GM23248 (cell line): ENCODE measurements around the gene SCAANT1. TPM values are rescaled to one million over a fixed set of nuclear protein-coding genes. Genes with fewer than 3 reads are reported as not detected.

Source experiments
- DNase-seq: peaks from one replicate; pipeline ENCODE4 v3.0.0-alpha.2; 2015
- H2AFZ ChIP-seq: fragments of 200-600 bp; sonication (generic); 2 replicates; pipeline ENCODE4 v1.6.1; 2016; ENCODE audit warnings: antibody characterized with exemption
- H3F3A ChIP-seq: fragments of 200-600 bp; sonication (generic); 2 replicates; pipeline ENCODE4 v1.6.1; 2016; ENCODE audit warnings: mild to moderate bottlenecking, antibody characterized with exemption, mixed run types; ENCODE audit not compliant: insufficient read depth
- H3K27ac ChIP-seq: fragments of 200-600 bp; sonication (generic); 2 replicates; pipeline ENCODE4 v1.5.1; 2016; ENCODE audit warnings: mild to moderate bottlenecking
- H3K27me3 ChIP-seq: fragments of 200-600 bp; sonication (generic); replicated peaks from 2 replicates; pipeline ENCODE4 v1.6.1; 2016; ENCODE audit warnings: mild to moderate bottlenecking; ENCODE audit not compliant: insufficient read depth
- H3K36me3 ChIP-seq: fragments of 200-600 bp; sonication (generic); 2 replicates; pipeline ENCODE4 v1.6.1; 2016; ENCODE audit warnings: low read depth, mild to moderate bottlenecking
- H3K4me1 ChIP-seq: fragments of 200-600 bp; sonication (generic); 2 replicates; pipeline ENCODE4 v1.6.1; 2016; ENCODE audit warnings: mild to moderate bottlenecking; ENCODE audit not compliant: insufficient read depth
- H3K4me2 ChIP-seq: fragments of 200-600 bp; sonication (generic); one replicate; pipeline ENCODE4 v1.6.1; 2016; ENCODE audit warnings: mild to moderate bottlenecking; ENCODE audit not compliant: unreplicated experiment
- H3K4me3 ChIP-seq: fragments of 200-600 bp; sonication (generic); 2 replicates; pipeline ENCODE4 v1.5.1; 2016; ENCODE audit warnings: mild to moderate bottlenecking
- H3K79me2 ChIP-seq: fragments of 200-600 bp; sonication (generic); 2 replicates; pipeline ENCODE4 v1.6.1; 2016; ENCODE audit warnings: mild to moderate bottlenecking; ENCODE audit not compliant: insufficient read depth
- H3K9ac ChIP-seq: fragments of 200-600 bp; sonication (generic); 2 replicates; pipeline ENCODE4 v1.6.1; 2016; ENCODE audit warnings: mild to moderate bottlenecking
- H3K9me2 ChIP-seq: fragments of 200-600 bp; sonication (generic); 2 replicates; pipeline ENCODE4 v1.6.1; 2016; ENCODE audit warnings: mixed run types, mild to moderate bottlenecking, moderate library complexity; ENCODE audit not compliant: insufficient read depth
- H3K9me3 ChIP-seq: fragments of 200-600 bp; sonication (generic); one replicate; pipeline ENCODE4 v1.6.1; 2017; ENCODE audit warnings: low read depth
- H4K20me1 ChIP-seq: fragments of 200-600 bp; sonication (generic); 2 replicates; pipeline ENCODE4 v1.6.0; 2016; ENCODE audit not compliant: insufficient read depth
- EZH2 ChIP-seq: fragments of 200-600 bp; sonication (generic); IDR thresholded peaks from 2 replicates; pipeline ENCODE4 v1.6.1; 2018; ENCODE audit warnings: antibody characterized with exemption, mild to moderate bottlenecking; ENCODE audit not compliant: insufficient read depth, poor library complexity, severe bottlenecking
- EZH2phosphoT487 ChIP-seq: fragments of 200-600 bp; sonication (generic); IDR thresholded peaks from 2 replicates; pipeline ENCODE4 v1.6.1; 2018; ENCODE audit warnings: antibody characterized with exemption, moderate library complexity, mild to moderate bottlenecking, low read depth; ENCODE audit not compliant: insufficient read depth
- WGBS, 2 experiments: methylation state at CpG; one replicate each; pipeline ENCODE4 v1.1.6; 2015 to 2017; ENCODE audit warnings: low lambda C conversion rate in 2 of 2, low coverage in 1 of 2; ENCODE audit errors: missing lambda C conversion rate in 2 of 2; 5-methylcytosine and 5-hydroxymethylcytosine counted together
- in situ Hi-C: fragments of 300-500 bp; cut with MboI; formaldehyde crosslinking; loops from 2 replicates; pipeline ENCODE4 v1.15.0; 2020
- polyA plus RNA-seq: library from polyadenylated mRNA; unstranded; fragments of >200 nt; fragmentation: Nextera tagmentation; extraction: Ambion mirVana; gene quantifications from 2 replicates; pipeline ENCODE4 v1.2.1, GENCODE V29; 2016
- total RNA-seq: library from RNA; depleted of rRNA; stranded (reverse); fragments of >200 nt; shearing (Covaris generic); gene quantifications from 2 replicates; pipeline ENCODE4 v1.2.3, GENCODE V29; 2014

Gene SCAANT1
- total and polyA plus RNA-seq, 2 experiments from 2014 or later = not detected

DNA sequence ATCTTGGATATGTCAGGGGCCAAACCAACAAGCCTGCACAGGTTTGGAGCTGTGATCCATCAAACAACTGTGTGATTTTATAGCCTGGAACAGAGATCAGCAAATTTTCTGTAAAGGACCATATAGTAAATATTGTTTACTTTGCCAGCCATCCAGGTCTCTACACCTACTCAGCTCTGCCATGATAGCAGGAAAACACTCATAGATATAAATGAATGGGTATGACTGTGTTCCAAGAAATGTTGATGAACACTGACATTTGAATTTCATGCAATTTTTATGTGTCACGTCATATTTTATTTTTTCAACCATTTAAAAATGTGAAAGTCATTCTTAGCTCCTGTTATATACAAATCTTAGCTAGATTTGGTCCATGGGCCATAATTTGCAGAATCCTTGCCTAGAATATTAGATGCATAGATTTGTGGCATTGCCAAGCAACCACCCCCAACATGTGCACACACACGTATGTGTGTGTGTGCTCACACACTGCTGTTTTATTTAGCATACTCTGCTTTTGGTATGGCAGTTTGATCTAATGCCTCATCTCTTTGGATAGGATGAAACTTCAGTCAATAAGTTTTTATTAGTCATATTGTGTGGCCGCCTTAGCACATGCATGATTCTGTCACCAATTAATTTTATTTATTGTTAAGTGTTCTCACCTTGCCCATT is 42.1 kb downstream of the SCAANT1 start:
- Histone ChIP-seq H4K20me1 (peaks cover 2% of the 10 kb centered on the region; the same call in 1 of the 2 replicates), H3K36me3 (no peaks in the 10 kb centered on the region), H2AFZ (no peak overlapping the region), H3K4me1 (peaks cover 16% of the 10 kb centered on the region), H3K79me2 (peaks cover 90% of the 10 kb centered on the region), H3K27ac (no peak overlapping the region), H3K27me3 (no peaks in the 10 kb centered on the region), H3K4me2 (no peak overlapping the region), H3F3A (peaks cover 21% of the 10 kb centered on the region), H3K4me3 (no peak overlapping the region), H3K9me2 (no peaks in the 10 kb centered on the region), H3K9ac (no peak overlapping the region), H3K9me3 (no peaks in the 10 kb centered on the region)
- TF ChIP-seq EZH2phosphoT487 (no peak), EZH2 (no peak)
- no peak for DNase-seq
- WGBS, 2 experiments = 85 to 88% methylated on average over 3 of the region's 3 CpGs
- in situ Hi-C loops = no loop called here

DNA sequence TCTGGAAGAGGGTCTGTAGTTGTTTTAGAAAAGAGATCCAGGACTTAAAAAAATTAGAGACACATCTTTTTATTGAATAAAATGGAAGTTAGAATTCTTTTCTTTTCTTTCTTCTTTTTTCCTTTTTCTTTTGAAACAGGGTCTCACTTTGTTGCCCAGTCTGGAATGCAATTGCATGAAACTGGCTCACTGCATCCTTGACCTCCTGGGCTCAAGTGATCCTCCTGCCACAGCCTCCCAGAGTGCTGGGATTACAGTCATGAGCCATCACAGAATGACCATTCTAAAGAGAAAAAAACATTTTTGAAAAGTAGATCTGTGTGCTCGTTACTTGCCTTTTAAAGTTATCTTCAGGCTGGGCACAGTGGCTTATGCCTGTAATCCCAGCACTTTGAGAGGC is 45.0 kb downstream of the SCAANT1 start:
- peaks cover 15% of the 10 kb centered on the region for H3K4me1 ChIP-seq
- 90 to 92% methylated on average over 1 of the region's 1 CpG for WGBS, 2 experiments
- no peak overlapping the region for H2AFZ ChIP-seq
- H3K27ac ChIP-seq = no peak overlapping the region
- peaks cover 15% of the 10 kb centered on the region; the same call in 1 of the 2 replicates for H3F3A ChIP-seq
- no peak overlapping the region for H3K4me2 ChIP-seq
- H3K36me3 ChIP-seq = no peaks in the 10 kb centered on the region
- DNase-seq = no peak
- peaks cover 88% of the 10 kb centered on the region for H3K79me2 ChIP-seq
- no peaks in the 10 kb centered on the region for H3K9me3 ChIP-seq
- no peaks in the 10 kb centered on the region for H3K9me2 ChIP-seq
- in situ Hi-C loops = no loop called here
- H3K9ac ChIP-seq = no peak overlapping the region
- no peak overlapping the region for H3K4me3 ChIP-seq
- H3K27me3 ChIP-seq = no peaks in the 10 kb centered on the region
- no peak for TF ChIP-seq EZH2phosphoT487
- TF ChIP-seq EZH2 = no peak
- H4K20me1 ChIP-seq = 0 out of 2 replicates have a peak, but pooled peaks cover 2% of the 10 kb centered on the region

DNA sequence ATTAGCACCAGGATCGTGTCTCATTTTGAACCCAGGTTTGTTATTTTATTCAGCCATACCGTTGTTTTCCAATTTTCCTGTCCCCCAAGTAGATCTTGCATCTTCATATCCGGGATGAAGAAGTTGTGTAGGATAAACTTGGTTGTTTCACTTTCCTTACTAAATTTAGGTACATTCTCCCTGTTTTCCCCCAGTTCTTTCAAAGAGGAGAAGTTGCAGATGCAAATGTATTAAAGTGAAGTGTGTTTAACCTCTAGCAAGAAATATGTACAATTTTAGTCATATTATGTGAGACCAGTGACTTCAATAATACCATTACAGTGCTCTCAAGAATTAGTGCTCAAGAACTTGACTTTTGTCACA is 47.2 kb downstream of the SCAANT1 start:
- 0 to 1% methylated on average over 3 of the region's 3 CpGs for WGBS, 2 experiments
- no peaks in the 10 kb centered on the region for H4K20me1 ChIP-seq
- peak overlapping the region; percentile 93 for H3K4me2 ChIP-seq
- no peaks in the 10 kb centered on the region for H3K9me2 ChIP-seq
- H3K27ac ChIP-seq = peak overlapping the region; percentile 55
- peak overlapping the region; percentile 94 for H3K9ac ChIP-seq
- peak overlapping the region; percentile 81 for H2AFZ ChIP-seq
- no peak for DNase-seq
- H3K79me2 ChIP-seq = peaks cover 95% of the 10 kb centered on the region
- no peaks in the 10 kb centered on the region for H3K27me3 ChIP-seq
- H3K9me3 ChIP-seq = no peaks in the 10 kb centered on the region
- peaks cover 10% of the 10 kb centered on the region for H3K4me1 ChIP-seq
- H3K4me3 ChIP-seq = peak overlapping the region; percentile 86
- in situ Hi-C loops = no loop called here
- no peaks in the 10 kb centered on the region for H3K36me3 ChIP-seq
- TF ChIP-seq EZH2phosphoT487 (no peak), EZH2 (no peak)
- peaks cover 6% of the 10 kb centered on the region; the same call in 1 of the 2 replicates for H3F3A ChIP-seq

DNA sequence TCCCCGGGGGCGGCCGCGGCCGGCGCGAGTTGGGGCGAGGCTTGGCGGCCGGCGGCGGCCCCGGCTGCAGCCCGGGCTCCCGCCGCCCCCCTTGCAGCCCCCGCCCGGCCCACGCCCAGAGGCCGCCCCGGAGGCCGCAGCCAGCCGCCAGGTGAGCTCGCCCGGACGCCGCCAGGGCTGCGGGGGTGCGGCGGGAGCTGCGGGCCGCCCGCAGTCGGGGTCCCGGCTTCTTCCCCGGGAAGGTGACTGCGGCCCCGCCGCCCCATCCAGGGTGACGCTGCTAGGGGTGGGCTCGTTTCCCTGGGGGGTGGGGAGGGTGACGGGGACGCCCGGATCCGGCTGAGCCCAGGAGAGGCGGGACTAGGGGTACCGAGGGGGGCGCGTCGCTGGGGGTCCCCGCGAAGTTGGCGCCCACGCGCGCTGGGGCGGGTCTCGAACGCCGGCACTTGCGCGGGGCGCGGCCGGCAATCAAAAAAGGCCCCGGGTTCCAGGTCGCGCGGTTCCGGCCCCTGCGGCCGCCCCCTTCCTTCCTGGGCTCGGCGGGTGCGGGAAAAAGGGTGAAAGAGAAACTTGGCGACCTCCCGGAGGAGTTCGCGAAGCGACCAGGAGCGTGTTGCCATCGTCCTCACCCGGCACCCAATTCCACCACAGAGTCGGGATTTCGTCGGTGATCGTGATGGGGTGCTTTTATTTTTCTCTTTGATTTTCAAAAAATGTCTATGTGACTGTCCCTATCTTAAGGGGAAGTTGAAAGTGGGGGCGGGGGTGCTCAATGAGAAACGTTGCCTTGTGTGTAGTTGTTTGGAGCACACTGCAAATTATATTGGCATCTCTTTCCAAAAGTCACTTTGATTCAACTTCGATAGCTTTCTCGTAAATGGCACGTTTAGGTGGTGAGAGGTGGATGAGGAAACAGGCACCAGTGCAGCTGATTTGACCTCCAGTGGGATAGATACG is 47.9 kb downstream of the SCAANT1 start:
- peak overlapping the region; percentile 93 for H3K4me2 ChIP-seq
- H3K27me3 ChIP-seq = no peaks in the 10 kb centered on the region
- no peaks in the 10 kb centered on the region for H3K9me3 ChIP-seq
- TF ChIP-seq EZH2 (no peak), EZH2phosphoT487 (no peak)
- peaks cover 95% of the 10 kb centered on the region for H3K79me2 ChIP-seq
- peaks cover 10% of the 10 kb centered on the region for H3K4me1 ChIP-seq
- H3K9ac ChIP-seq = peak overlapping the region; percentile 94
- WGBS, 2 experiments = 0 to 1% methylated on average over 23 to 56 of the region's 93 CpGs
- H2AFZ ChIP-seq = peak overlapping the region; percentile 81
- in situ Hi-C loops = no loop called here
- no peaks in the 10 kb centered on the region for H4K20me1 ChIP-seq
- H3K27ac ChIP-seq = peak overlapping the region; percentile 55
- peaks cover 6% of the 10 kb centered on the region; the same call in 1 of the 2 replicates for H3F3A ChIP-seq
- peak; percentile 55 for DNase-seq
- H3K4me3 ChIP-seq = peak overlapping the region; percentile 86
- H3K36me3 ChIP-seq = no peaks in the 10 kb centered on the region
- no peaks in the 10 kb centered on the region for H3K9me2 ChIP-seq
